ENCODE results near the gene CHN2.

GRCh38 chr7:29435902-29436301, 241.3 kb downstream of the CHN2 start:
- no peak for TF ChIP-seq EP300 (IDR thresholded peaks at IDR 0.05; ENCODE audit: borderline replicate concordance in 1 of 2, low read depth in 1 of 2, low read length in 1 of 2)
- no peak for TF ChIP-seq USF1 (IDR thresholded peaks at IDR 0.05; ENCODE audit: borderline replicate concordance, low read depth)
- TF ChIP-seq CTCF (IDR thresholded peaks at IDR 0.05): no peak
- no peak for TF ChIP-seq USF2 (IDR thresholded peaks at IDR 0.05; ENCODE audit: borderline replicate concordance, low read depth, low read length)
- no peak for TF ChIP-seq RFX5 (IDR thresholded peaks at IDR 0.05; ENCODE audit: low read length)
- TF ChIP-seq POLR2AphosphoS5 (IDR thresholded peaks at IDR 0.05; ENCODE audit: low read depth, low read length): no peak
- TF ChIP-seq FOXM1 (IDR thresholded peaks at IDR 0.05; ENCODE audit: low read depth): no peak
- no peak for TF ChIP-seq ZBTB33 (IDR thresholded peaks at IDR 0.05; ENCODE audit: borderline replicate concordance, low read depth)
- TF ChIP-seq CHD2 (IDR thresholded peaks at IDR 0.05; ENCODE audit: low read length, partially characterized antibody): no peak
- no peak for TF ChIP-seq SMC3 (IDR thresholded peaks at IDR 0.05; ENCODE audit: low read depth, low read length)
- no peak for TF ChIP-seq FOXJ3 (CRISPR knock-in tag; IDR thresholded peaks at IDR 0.05)
- no peak for TF ChIP-seq SIN3A (IDR thresholded peaks at IDR 0.05; ENCODE audit: borderline replicate concordance, low read depth, low read length)
- TF ChIP-seq JUND (IDR thresholded peaks at IDR 0.05): no peak
- no peak for TF ChIP-seq MAX (IDR thresholded peaks at IDR 0.05; ENCODE audit: low read depth)
